HepG2 (cell line): ENCODE results near the gene IHH. TPM values are rescaled to one million over a fixed set of nuclear protein-coding genes. Genes with fewer than 3 reads are reported as not detected.

ENCODE experiments used
- ATF1 ChIP-seq: IDR thresholded peaks from 2 replicates; pipeline ENCODE4 v1.6.1; 2016; ENCODE audit warnings: mild to moderate bottlenecking, control low read depth
- ATRX ChIP-seq: sonication (generic); formaldehyde crosslinking; IDR thresholded peaks from 2 replicates; pipeline ENCODE4 v1.4.0; 2020; ENCODE audit warnings: missing genetic modification reagents, borderline replicate concordance
- CBX5 ChIP-seq: sonication (generic); formaldehyde crosslinking; IDR thresholded peaks from 2 replicates; pipeline ENCODE4 v1.4.0; 2020; ENCODE audit warnings: missing genetic modification reagents, borderline replicate concordance
- CCAR2 ChIP-seq: fragments of 200-400 bp; formaldehyde crosslinking; optimal IDR thresholded peaks from 2 replicates; pipeline ENCODE3; 2018; ENCODE audit warnings: low read depth, mild to moderate bottlenecking, low read length, moderate library complexity
- GABPB1 ChIP-seq: IDR thresholded peaks from 2 replicates; pipeline ENCODE4 v1.6.1; 2016; ENCODE audit warnings: mild to moderate bottlenecking, missing genetic modification reagents, moderate library complexity, missing compliant biosample characterization
- HDAC2 ChIP-seq: sonication (generic); formaldehyde crosslinking; IDR thresholded peaks from 2 replicates; pipeline ENCODE4 v1.4.0; 2020; ENCODE audit warnings: missing genetic modification reagents
- SMYD3 ChIP-seq: sonication (generic); formaldehyde crosslinking; IDR thresholded peaks from 2 replicates; pipeline ENCODE4 v1.8.1; 2023; ENCODE audit warnings: mild to moderate bottlenecking, missing genetic modification reagents
- SRY ChIP-seq: sonication (generic); formaldehyde crosslinking; IDR thresholded peaks from 2 replicates; pipeline ENCODE4 v1.8.0; 2022; ENCODE audit warnings: mild to moderate bottlenecking, missing genetic modification reagents
- ZKSCAN8 ChIP-seq: IDR thresholded peaks from 2 replicates; pipeline ENCODE4 v1.6.1; 2016; ENCODE audit warnings: borderline replicate concordance, missing genetic modification reagents, missing compliant biosample characterization
- ZNF737 ChIP-seq: sonication (generic); formaldehyde crosslinking; IDR thresholded peaks from 2 replicates; pipeline ENCODE4 v1.5.0; 2020; ENCODE audit warnings: missing genetic modification reagents, mild to moderate bottlenecking, borderline replicate concordance
- ZNF772 ChIP-seq: sonication (generic); formaldehyde crosslinking; IDR thresholded peaks from 2 replicates; pipeline ENCODE4 v1.5.0; 2020; ENCODE audit warnings: mild to moderate bottlenecking, missing genetic modification reagents
- ZNF841 ChIP-seq: sonication (generic); formaldehyde crosslinking; IDR thresholded peaks from 2 replicates; pipeline ENCODE4 v1.8.1; 2023; ENCODE audit warnings: missing genetic modification reagents, borderline replicate concordance
- ZSCAN30 ChIP-seq: sonication (generic); formaldehyde crosslinking; IDR thresholded peaks from 2 replicates; pipeline ENCODE4 v1.5.0; 2020; ENCODE audit warnings: mild to moderate bottlenecking, missing genetic modification reagents
- polyA plus RNA-seq, 8 experiments: library from polyadenylated mRNA; depleted of rRNA in 3 of 8; stranded (reverse) in 7 of 8; unstranded in 1 of 8; fragments of >200 nt; fragmentation: Illumina TruSeq in 4 of 8; extraction: Trizol in 4 of 8; gene quantifications; 2 replicates each; pipeline versions ENCODE4 v1.2.1 to v1.2.3, GENCODE V29; 2011 to 2016; ENCODE audit warnings: low read depth in 4 of 8, missing spikeins in 1 of 8, mixed read lengths in 1 of 8; ENCODE audit not compliant: insufficient read depth in 1 of 8
- total RNA-seq, 5 experiments: library from RNA; depleted of rRNA; stranded (reverse); fragments of >200 nt; fragmentation: Illumina TruSeq; extraction: Trizol; gene quantifications; 2 replicates each; pipeline ENCODE4 v1.2.3, GENCODE V29; 2016; ENCODE audit warnings: low read depth in 1 of 5
- TF ChIP-seq, protein P1 (sequence below): sonication (generic); formaldehyde crosslinking; IDR thresholded peaks from 2 replicates; pipeline ENCODE4 v1.4.0; 2020; ENCODE audit warnings: missing genetic modification reagents, mild to moderate bottlenecking, borderline replicate concordance
- TF ChIP-seq, protein P2 (sequence below): sonication (generic); formaldehyde crosslinking; IDR thresholded peaks from 2 replicates; pipeline ENCODE4 v1.4.0; 2020; ENCODE audit warnings: mild to moderate bottlenecking, missing genetic modification reagents
- TF ChIP-seq, protein P3 (sequence below): sonication (generic); formaldehyde crosslinking; IDR thresholded peaks from 2 replicates; pipeline ENCODE4 v1.4.0; 2020; ENCODE audit warnings: missing genetic modification reagents
- TF ChIP-seq, protein P4 (sequence below): sonication (generic); formaldehyde crosslinking; IDR thresholded peaks from 2 replicates; pipeline ENCODE4 v1.4.0; 2020; ENCODE audit warnings: missing genetic modification reagents

Gene IHH
- total and polyA plus RNA-seq, 2 of the 13 experiments (the other 11 are each of a cell fraction or from before 2014, with no cell fraction given) = 0.42 TPM; not detected in 1

DNA sequence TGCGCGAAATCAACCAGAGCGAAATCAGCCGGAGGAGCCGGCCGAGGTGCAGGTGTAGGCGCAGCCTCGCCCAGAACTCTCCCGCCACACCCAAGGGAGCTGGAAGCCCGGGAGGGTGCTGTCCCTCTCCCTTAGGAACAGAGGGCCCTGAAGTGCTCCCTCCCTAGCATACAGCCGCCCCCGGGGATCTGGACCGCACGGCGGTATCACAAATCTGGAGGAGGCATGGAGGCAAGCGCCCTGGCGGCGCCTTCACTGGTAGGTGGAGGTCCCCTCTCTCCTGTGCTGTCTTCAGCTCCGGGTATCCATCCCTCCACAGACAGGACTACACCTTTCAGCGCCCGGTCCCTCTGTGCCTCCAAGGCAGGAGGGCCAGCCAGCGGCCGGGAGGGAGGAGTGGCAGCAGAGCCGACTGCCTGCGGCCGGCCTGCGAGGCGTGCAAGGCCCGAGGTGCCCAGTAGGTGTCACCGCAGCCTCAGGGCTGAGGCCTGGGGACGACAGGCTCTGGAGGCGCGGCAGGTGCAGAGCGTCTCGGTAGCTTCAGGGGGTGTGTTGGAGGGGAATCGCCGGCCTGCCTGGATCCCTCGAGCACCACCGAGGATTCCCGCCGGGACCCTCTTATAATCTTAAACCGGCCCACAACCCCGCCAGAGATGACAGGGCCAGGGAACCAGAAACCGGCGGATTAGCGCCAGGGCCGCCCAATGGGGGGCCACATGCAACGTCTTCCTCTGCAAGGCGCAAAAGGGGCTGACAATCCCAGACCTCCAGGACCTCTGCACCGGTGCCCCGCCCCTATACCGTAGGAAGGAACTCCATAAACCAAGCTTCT lies 2.8 kb downstream of the IHH start (continued):
- TF ChIP-seq, protein P1, sequence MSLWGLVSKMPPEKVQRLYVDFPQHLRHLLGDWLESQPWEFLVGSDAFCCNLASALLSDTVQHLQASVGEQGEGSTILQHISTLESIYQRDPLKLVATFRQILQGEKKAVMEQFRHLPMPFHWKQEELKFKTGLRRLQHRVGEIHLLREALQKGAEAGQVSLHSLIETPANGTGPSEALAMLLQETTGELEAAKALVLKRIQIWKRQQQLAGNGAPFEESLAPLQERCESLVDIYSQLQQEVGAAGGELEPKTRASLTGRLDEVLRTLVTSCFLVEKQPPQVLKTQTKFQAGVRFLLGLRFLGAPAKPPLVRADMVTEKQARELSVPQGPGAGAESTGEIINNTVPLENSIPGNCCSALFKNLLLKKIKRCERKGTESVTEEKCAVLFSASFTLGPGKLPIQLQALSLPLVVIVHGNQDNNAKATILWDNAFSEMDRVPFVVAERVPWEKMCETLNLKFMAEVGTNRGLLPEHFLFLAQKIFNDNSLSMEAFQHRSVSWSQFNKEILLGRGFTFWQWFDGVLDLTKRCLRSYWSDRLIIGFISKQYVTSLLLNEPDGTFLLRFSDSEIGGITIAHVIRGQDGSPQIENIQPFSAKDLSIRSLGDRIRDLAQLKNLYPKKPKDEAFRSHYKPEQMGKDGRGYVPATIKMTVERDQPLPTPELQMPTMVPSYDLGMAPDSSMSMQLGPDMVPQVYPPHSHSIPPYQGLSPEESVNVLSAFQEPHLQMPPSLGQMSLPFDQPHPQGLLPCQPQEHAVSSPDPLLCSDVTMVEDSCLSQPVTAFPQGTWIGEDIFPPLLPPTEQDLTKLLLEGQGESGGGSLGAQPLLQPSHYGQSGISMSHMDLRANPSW = no peak
- TF ChIP-seq, protein P2, sequence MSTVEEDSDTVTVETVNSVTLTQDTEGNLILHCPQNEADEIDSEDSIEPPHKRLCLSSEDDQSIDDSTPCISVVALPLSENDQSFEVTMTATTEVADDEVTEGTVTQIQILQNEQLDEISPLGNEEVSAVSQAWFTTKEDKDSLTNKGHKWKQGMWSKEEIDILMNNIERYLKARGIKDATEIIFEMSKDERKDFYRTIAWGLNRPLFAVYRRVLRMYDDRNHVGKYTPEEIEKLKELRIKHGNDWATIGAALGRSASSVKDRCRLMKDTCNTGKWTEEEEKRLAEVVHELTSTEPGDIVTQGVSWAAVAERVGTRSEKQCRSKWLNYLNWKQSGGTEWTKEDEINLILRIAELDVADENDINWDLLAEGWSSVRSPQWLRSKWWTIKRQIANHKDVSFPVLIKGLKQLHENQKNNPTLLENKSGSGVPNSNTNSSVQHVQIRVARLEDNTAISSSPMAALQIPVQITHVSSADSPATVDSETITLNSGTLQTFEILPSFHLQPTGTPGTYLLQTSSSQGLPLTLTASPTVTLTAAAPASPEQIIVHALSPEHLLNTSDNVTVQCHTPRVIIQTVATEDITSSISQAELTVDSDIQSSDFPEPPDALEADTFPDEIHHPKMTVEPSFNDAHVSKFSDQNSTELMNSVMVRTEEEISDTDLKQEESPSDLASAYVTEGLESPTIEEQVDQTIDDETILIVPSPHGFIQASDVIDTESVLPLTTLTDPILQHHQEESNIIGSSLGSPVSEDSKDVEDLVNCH = no peak
- TF ChIP-seq ZNF841 (CRISPR knock-in tag) (no peak), CBX5 (no peak), HDAC2 (CRISPR knock-in tag) (peak; percentile 60; the same call in 1 of the 2 replicates), SMYD3 (no peak), SRY (CRISPR knock-in tag) (no peak), ZNF772 (CRISPR knock-in tag) (peak; percentile 59; the same call in 1 of the 2 replicates), ZNF737 (no peak), ATRX (CRISPR knock-in tag) (no peak), ATF1 (CRISPR knock-in tag) (no peak), CCAR2 (no peak), ZKSCAN8 (CRISPR knock-in tag) (no peak), ZSCAN30 (no peak), GABPB1 (CRISPR knock-in tag) (peak; percentile 64)
- TF ChIP-seq, protein P3, sequence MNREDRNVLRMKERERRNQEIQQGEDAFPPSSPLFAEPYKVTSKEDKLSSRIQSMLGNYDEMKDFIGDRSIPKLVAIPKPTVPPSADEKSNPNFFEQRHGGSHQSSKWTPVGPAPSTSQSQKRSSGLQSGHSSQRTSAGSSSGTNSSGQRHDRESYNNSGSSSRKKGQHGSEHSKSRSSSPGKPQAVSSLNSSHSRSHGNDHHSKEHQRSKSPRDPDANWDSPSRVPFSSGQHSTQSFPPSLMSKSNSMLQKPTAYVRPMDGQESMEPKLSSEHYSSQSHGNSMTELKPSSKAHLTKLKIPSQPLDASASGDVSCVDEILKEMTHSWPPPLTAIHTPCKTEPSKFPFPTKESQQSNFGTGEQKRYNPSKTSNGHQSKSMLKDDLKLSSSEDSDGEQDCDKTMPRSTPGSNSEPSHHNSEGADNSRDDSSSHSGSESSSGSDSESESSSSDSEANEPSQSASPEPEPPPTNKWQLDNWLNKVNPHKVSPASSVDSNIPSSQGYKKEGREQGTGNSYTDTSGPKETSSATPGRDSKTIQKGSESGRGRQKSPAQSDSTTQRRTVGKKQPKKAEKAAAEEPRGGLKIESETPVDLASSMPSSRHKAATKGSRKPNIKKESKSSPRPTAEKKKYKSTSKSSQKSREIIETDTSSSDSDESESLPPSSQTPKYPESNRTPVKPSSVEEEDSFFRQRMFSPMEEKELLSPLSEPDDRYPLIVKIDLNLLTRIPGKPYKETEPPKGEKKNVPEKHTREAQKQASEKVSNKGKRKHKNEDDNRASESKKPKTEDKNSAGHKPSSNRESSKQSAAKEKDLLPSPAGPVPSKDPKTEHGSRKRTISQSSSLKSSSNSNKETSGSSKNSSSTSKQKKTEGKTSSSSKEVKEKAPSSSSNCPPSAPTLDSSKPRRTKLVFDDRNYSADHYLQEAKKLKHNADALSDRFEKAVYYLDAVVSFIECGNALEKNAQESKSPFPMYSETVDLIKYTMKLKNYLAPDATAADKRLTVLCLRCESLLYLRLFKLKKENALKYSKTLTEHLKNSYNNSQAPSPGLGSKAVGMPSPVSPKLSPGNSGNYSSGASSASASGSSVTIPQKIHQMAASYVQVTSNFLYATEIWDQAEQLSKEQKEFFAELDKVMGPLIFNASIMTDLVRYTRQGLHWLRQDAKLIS (CRISPR knock-in tag) = no peak
- TF ChIP-seq, protein P4, sequence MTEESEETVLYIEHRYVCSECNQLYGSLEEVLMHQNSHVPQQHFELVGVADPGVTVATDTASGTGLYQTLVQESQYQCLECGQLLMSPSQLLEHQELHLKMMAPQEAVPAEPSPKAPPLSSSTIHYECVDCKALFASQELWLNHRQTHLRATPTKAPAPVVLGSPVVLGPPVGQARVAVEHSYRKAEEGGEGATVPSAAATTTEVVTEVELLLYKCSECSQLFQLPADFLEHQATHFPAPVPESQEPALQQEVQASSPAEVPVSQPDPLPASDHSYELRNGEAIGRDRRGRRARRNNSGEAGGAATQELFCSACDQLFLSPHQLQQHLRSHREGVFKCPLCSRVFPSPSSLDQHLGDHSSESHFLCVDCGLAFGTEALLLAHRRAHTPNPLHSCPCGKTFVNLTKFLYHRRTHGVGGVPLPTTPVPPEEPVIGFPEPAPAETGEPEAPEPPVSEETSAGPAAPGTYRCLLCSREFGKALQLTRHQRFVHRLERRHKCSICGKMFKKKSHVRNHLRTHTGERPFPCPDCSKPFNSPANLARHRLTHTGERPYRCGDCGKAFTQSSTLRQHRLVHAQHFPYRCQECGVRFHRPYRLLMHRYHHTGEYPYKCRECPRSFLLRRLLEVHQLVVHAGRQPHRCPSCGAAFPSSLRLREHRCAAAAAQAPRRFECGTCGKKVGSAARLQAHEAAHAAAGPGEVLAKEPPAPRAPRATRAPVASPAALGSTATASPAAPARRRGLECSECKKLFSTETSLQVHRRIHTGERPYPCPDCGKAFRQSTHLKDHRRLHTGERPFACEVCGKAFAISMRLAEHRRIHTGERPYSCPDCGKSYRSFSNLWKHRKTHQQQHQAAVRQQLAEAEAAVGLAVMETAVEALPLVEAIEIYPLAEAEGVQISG (CRISPR knock-in tag) = peak; percentile 67; the same call in 1 of the 2 replicates
